HG02943 (cell line): Measurements from ENCODE around the gene EFCAB14.
"Not testable (repeated sequence)": the region's sequence is repeated elsewhere in the genome, so short reads cannot be mapped to it uniquely, and the experiment has no call there.

ENCODE experiments used
- ATAC-seq: cut with Tn5 transposase; IDR thresholded peaks from one replicate; pipeline ENCODE4 v1.9.1; 2021; ENCODE audit warnings: mild to moderate bottlenecking, low read depth, moderate library complexity; ENCODE audit not compliant: unreplicated experiment

The EFCAB14 gene

DNA sequence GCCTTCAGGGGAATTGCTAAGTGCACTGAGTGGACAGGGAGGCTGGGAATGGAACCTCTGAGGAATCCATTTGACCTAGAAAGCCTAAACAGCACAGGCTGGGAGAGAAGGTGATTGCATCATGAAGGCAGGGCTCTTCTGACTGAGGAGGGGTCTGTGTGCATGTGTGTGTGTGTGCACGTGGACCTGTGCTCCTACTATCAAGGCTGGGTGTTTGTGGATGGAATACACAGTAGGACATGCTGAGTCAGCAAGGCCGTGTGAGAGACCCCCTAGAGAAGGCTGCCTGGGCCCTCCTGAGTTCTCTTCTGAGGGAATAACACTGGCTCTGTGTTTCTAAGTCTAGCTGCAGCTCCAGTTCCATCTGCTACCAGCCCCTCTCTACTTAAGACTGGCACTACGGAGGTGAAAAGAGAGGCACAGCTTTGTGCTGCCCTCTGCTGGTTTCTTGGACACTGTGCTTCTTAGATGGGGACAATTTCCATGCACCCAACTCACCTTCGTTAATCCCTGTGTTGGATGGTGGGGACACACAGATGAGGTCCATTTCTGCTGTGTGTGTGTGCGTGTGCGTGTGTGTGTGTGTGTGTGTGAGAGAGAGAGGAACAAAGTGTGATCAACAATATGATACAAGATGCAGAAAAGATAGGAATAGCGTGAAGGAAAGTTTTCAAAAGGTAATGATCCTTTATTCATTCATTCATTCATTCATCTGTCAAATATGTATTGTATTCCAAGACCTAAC lies 6.2 kb upstream of the EFCAB14 start:
- no peak for ATAC-seq

DNA sequence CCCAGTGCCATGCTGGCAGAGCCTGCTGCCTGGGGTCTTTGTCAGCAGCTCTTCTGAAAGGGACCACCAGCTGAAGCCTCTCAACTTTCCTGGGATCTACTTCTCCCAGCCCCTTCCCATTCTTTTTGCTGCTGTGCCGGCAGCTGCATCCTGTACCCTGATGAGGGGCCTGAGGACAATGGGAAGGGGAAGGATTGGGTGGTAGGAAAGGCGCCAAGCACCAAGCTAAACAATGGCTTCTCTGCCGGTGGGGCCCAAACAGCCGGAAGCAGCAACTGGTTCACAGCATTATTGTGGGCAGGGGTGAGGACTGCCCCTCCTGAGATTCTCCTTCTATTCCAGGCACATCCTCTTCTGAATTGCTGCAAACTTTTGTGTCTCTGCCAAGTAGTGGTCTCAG lies 5.0 kb upstream of the EFCAB14 start:
- ATAC-seq, result no peak

DNA sequence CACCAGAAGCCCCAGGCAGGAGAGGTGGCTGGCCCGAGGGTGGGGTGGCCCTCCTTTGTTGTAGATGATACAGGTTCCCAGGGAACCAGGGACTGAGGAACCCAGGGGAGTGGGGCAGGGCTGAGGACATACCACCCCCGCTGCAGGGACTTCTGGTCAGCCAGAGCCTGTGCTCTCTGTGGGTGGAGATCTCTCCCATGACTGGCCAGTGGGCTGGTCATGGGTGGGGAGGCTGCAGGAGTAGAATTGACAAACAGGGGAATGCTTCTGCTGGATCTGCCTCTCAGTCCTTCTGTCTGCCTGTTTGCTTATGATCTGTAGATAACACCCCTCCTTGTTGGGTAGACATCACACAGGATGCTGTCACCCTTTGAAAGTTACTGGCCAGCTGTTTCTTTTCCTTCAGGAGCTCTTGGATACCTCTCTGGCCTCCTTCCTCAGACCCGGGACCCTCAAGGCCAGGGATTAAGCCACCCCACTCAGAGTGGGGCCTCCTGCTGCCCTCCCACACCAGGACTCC lies 2.8 kb upstream of the EFCAB14 start:
- ATAC-seq, result no peak

DNA sequence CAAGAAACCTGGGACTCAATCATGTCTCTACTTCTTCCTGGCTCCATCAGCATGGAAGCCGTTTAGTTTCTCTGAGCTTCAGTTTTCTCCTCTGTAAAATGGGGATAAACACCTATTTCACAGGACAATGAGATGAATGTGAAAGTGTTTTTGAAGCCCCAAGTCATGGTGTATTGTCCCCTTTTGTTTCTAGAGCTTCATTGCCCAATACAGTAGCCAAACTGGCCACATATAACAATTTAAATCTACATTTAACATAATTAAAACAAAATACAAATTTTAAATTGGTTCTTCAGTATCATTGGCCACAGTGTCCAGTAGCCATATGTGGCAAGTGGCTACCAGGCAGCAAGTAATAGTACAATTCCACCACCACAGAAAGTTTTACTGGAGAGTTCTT lies 2.3 kb upstream of the EFCAB14 start:
- ATAC-seq, result no peak

DNA sequence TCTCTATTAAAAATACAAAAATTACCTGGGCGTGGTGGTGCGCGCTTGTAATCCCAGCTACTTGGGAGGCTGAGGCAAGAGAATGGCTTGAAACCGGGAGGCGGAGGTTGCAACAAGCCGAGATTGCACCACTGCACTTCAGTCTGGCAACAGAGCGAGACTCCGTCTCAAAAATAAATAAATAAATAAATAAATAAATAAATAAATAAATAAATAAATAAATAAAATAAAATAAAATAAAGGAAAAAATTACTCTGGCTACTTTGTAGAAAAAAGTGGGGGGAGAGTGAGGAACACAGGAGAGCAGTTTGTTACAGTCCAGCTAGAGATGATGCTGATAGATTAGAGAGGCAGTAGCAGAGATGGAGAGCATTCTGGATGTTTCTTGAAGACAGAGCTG lies 1.4 kb upstream of the EFCAB14 start:
- not testable (repeated sequence) for ATAC-seq

DNA sequence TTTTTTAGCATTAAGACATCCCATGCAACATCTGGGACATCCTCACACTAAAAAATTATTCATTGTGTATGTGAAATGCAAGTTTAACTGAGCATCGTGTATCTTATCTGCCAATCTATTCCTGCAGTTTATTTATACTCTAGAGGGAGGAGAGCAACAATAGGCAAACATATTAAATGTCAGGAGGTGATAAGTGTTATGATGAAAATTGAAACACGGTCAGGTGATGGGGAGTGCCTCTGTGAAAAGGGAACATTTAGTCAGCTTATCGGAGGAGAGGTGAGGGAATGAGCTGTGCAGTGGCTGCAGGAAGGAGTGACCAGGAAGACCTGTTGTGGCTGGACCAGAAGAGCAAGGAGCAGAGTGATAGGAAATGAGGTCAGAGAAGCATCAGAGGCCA lies 775 bp upstream of the EFCAB14 start:
- ATAC-seq, result no peak

DNA sequence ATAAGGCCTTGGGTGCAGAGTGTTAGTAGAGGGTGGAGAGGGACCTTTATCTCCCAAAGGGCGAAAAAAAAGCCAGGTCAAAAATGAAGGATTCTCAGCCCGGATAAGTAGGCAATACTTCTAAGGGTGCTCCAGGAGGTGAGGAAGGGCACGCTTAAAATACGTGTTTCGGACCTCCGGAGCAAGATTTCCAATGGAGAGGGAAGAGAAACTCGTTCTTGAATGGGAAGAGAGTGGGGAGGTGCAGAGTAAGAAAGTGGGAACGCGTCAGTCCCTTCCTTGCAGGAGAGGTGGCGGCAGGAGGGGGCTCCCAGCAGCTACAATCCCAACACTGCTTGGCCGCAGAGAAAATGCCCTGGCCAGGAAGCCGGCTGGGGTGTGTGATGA lies 581 bp downstream of the EFCAB14 start:
- ATAC-seq, result no peak

DNA sequence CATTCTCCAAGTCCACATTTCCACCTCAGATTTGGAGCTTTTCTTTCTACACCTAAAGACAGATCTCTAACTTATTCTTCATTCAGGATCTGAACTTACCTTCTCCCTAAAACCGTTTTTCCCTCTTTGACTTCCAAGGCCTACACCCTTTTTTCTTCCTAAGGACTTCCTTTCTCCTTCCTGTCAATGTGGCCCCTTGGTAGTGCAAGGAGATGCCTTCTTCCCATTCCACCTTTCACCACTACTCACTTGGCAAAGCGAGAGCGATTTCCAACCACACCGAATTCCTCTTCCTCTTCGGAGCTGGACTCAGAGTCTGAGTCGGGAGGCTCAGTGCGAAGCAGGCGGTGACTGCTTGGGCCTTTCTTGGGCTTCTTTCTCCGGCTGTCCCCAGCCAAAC lies 1.3 kb downstream of the EFCAB14 start:
- no peak for ATAC-seq

DNA sequence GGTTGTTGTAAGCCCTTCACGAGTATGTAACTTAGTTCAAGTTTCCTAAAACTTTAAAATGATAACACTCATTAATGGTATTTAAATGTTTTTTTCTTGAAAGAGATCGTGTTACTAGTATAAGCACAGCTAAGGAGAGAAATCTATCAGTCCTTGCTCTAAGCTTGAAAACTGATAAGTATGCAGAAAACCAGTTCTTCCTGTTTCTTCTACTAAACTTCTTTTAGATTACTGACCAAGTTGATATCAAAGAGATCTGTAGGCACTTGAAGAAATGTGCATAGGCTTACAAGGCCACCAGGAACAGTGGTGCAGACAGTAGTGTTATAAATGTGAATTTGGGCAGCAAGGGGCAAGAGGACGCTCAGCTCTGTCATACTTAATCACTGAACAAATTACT lies 3.9 kb downstream of the EFCAB14 start:
- ATAC-seq, result no peak

DNA sequence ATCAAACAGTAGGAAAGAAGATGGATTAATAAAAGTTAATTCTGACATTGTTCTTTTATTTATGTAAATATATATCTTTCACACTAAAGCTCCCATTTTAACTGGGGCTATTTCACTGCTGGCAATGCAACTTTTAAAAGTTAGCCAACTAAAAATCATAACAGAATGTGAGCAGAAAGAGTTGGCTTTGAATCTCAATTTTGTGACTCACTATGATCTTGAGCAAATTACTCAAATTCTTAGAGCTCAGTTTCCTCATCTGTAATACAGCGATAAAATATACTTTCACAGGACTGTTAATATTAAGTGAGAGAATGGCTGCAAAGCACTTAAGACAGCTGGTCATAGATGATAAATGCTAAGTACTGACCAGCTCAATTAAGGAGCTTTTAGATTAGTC lies 10.8 kb downstream of the EFCAB14 start:
- no peak for ATAC-seq

DNA sequence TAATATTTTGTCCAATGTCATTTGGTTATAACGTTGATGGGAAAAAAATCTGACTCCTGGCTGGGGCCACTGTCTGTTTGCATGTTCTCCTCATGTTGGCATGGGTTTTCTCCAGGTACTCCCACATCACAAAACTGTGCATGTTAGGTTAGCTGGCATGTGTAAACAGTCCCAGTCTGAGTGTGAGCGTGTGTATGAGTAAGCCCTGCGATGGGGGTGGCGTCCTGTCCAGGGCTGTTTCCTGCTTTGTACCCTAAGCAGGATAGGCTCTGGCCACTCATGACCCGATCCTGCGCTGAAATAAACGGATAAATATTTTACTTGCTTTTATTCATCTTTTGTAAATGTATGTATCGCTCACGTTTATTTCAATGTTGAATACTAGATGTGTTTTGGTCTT lies 13.5 kb downstream of the EFCAB14 start:
- ATAC-seq, result no peak

DNA sequence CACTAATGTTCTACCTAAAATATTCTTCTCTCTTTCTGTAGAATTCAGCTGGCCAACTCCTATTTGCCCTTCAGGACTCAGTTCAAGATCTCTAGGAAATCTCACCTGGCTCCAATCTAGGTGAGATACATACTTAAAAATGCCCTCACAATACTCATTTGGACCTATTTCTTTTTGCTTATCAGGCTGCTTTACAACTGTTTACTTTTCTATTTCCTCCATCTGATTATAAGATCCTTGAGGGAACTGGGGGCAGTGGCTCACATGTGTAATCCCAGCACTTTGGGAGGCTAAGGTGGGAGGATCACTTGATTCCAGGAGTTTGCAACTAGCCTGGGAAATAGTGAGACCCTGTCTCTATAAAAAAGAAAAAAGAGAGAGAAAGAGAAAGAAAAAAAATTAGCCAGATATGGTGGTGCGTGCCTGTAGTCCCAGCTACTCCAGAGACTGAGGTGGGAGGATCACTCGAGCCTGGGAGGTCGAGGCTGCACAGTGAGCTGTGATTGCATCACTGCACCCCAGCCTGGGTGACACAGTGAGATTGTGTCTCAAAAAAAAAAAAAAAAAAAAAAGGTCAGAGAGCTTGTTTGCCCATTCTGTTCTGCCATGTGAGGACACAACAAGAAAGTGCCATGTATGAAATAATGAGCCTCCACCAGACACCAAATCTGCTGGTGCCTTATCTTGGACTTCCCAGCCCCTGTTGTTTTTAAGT lies 14.8 kb downstream of the EFCAB14 start:
- no peak for ATAC-seq

DNA sequence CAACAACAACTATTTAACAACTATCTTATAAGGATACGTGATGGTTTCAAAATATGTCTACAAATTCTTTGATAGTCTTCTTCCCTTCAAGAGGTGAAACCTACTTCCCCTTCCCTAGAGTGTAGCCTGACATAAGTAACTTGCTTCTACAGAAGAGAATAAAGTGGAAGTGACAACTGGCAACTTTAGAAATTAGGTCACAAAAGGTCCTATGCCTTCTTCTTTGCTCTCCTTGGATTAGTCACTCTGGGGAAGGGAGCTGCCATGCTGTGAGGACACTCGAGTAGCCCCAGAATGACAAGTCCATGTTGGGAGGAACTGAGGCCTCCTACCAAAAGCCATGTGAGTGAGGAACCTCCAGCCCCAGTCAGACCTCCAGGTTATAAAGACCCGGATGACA lies 19.2 kb downstream of the EFCAB14 start:
- ATAC-seq, result no peak

DNA sequence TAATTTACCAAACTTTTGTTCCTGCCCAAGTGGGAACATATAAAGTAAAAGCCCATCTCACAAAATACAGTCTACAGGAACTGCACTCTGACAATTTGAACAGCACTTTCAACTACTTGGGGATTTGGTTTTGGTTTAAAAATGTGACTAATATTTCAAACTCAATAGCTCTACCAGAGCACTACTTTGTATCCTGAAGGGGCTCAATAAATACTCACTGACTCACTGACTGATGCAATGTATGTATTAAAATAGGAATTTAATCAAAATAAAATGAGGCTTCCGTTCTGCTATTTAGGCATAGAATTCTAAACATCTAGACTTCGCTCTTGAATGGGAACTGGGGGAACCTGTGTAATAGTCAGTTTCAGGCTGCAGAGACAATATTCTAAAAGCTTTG lies 21.9 kb downstream of the EFCAB14 start:
- no peak for ATAC-seq

DNA sequence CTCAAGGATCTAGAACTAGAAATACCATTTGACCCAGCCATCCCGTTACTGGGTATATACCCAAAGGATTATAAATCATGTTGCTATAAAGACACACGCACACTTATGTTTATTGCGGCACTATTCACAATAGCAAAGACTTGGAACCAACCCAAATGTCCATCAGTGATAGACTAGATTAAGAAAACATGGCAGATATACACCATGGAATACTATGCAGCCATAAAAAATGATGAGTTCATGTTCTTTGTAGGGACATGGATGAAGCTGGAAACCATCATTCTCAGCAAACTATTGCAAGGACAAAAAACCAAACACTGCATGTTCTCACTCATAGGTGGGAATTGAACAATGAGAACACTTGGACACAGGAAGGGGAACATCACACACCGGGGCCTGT lies 24.2 kb downstream of the EFCAB14 start:
- not testable (repeated sequence) for ATAC-seq

DNA sequence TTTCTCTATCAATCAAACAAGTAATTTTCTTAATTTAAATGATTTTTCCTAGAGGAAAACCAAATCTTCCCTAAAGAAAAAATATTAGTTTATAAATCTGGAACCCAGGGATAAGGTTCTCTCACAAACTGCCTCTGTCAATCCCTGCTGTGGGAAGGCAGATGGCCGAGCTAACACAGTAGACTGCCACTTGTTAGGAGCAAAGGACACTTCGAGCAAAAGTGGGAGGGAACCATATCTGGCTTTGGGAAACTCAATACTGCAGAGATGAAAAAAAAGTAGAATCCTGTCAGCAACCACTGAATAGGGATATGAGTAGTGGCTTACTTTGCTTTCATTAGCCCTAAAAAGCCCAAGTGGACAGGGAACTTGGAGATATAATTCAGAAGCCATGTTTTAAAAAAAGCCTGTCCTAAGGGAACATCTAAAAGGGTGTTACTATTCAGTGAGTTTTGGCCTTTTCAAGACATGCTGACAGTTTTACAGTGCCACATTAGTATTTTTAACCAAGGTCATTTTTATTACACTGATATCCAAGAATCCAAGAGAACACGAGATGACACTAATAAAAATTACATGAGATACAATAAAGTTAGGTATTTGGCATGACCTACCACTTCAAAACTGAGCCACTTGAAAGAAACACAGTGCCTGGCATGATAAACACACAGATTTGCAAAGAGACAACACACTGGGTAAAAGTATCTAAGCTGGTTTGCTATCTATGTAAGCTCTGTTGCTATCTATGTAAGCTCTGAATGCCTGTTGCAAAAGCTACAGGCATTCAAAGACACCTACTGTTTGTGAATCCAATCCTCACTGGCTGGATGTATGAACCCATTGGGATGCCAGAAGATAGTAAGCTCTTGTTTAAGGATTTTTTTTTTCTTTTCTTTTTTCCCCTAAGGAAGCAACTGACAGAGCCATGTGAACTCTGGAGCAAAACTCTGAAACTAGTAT lies 25.8 kb downstream of the EFCAB14 start:
- ATAC-seq, result no peak

DNA sequence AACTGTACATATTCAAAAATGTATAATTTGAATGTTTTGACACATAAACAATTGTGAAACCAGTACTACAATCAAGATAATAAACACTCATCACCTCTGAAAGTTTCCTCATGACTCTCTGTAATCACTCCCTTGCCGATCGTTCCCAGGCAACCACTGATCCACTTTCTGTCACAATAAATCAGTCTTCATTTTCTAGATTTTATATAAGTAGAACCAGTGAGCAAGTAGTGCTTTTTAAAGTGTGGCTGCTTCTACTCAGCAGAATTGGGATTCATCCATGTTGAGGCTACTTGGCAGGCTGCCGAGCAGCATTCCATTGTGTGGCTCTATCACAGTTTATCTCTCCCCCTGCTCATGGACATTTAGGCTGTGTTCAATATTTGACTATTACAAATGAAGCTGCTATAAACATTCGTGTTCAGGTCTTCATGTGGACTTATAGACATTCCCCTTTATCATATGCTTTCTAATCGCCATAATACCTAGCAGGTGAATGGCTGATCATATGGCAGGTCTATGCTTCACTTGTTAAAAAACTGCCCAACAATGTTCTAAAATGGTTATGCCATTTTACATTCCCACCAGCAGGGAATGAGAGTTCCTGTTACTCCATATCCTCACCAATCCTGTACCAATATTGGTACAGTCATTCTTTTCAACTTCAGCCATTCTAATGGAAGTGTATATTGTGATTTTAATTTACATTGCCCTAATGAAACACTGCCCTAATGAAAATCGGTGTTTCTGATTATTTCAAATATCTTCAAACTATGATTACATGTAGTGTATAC lies 26.7 kb downstream of the EFCAB14 start:
- ATAC-seq, result no peak

DNA sequence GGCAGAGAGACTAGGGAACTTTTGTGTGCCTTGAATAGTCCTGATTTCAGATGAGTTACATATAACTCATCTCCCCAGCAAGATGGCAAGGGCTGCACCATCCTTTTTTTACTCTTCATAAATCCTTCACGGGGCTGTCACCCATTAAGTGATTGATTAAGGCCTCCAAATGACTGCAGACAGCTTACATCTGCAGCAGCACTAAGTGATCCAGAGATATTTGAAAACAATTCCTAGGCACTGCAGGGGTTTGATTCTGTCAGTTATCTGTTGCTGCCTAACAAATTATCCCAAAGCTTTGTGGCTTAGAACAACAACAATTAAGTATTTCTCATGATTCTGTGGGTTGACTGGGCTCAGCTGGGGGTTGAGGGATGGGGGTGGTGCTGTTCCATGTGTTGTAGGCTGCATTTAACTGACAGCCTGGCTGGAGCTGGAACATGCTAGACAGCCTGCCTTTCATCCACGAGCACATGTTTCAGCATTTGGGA lies 27.9 kb downstream of the EFCAB14 start:
- no peak for ATAC-seq

DNA sequence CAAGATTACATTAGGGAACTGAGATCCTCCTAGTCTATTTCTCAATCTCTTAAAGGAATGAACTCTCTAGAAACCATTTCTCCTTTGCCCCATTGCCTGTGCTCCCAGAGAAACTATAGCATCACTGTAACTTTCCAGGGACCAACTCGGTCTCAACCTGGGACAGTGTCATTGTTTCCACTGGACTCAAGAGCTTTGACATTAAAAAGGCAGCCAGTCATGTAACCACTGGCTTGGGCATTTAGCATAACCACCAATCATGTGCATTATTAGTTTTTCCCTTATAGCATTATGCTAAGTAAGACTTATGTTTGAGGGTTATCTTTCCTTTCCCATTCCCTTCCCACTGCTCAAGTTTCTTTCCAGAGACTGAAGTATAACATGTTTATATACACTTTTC lies 29.0 kb downstream of the EFCAB14 start:
- no peak for ATAC-seq

DNA sequence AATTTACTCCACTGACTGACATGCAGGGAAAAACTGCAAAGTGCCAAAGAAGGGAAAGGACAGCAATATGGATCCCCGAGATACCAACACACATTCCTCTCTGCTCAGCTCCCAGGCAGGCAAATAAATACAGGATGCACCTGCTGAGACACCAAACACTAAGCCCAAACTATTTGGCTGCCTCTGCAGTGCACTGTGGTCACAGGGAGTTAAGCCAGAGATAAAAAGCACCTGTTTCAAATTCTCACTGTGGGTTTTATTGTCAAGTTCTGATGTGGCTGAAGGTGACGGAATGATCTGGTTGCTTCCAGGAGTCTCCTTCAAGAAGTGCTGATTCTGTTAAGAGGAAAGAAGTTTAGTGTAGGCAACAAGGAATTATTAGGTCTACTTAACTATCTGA lies 29.6 kb downstream of the EFCAB14 start:
- ATAC-seq, result no peak
